Measurements from ENCODE around the gene CBX5. TPM values are rescaled to one million over a fixed set of nuclear protein-coding genes. Genes with fewer than 3 reads are reported as not detected.

CBX5 gene
- total RNA-seq, 1 donor from 2014 or later, result 19.4 TPM

GRCh38 chr12:54199917-54200316, 80.0 kb downstream of the CBX5 start:
- intact Hi-C loops (cut with DNase I), result loop anchor here (2.0 to 10.0 kb wide), 2 partner anchors 193 to 455 kb away; no protein-coding TSS in a partner anchor
- Histone ChIP-seq H3K9me3 (no peaks in the 10 kb centered on the region), H3K4me3 (no peak overlapping the region), H3K27ac (no peak overlapping the region), H3K27me3 (peaks cover 5% of the 10 kb centered on the region), H3K4me1 (no peaks in the 10 kb centered on the region), H3K36me3 (no peaks in the 10 kb centered on the region)
- DNase-seq (ENCODE audit: low spot score in 2 of 2), result no peak
- TF ChIP-seq, protein P1, sequence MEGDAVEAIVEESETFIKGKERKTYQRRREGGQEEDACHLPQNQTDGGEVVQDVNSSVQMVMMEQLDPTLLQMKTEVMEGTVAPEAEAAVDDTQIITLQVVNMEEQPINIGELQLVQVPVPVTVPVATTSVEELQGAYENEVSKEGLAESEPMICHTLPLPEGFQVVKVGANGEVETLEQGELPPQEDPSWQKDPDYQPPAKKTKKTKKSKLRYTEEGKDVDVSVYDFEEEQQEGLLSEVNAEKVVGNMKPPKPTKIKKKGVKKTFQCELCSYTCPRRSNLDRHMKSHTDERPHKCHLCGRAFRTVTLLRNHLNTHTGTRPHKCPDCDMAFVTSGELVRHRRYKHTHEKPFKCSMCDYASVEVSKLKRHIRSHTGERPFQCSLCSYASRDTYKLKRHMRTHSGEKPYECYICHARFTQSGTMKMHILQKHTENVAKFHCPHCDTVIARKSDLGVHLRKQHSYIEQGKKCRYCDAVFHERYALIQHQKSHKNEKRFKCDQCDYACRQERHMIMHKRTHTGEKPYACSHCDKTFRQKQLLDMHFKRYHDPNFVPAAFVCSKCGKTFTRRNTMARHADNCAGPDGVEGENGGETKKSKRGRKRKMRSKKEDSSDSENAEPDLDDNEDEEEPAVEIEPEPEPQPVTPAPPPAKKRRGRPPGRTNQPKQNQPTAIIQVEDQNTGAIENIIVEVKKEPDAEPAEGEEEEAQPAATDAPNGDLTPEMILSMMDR (IDR thresholded peaks at IDR 0.05), result no peak

- no peaks in the 10 kb centered on the region for H3K36me3 ChIP-seq
- H3K9me3 ChIP-seq, result no peaks in the 10 kb centered on the region
- no peak overlapping the region for H3K27ac ChIP-seq
- no peak for DNase-seq (ENCODE audit: low spot score in 2 of 2)
- H3K4me3 ChIP-seq, result no peak overlapping the region
- TF ChIP-seq, protein P1 (IDR thresholded peaks at IDR 0.05), result no peak
- intact Hi-C loops (cut with DNase I), result no loop called here
- peaks cover 5% of the 10 kb centered on the region for H3K27me3 ChIP-seq
- H3K4me1 ChIP-seq, result no peaks in the 10 kb centered on the region
Measured at GRCh38 chr12:54199034-54199433, 80.9 kb downstream of the CBX5 start.

GRCh38 chr12:54197431-54197909, 82.5 kb downstream of the CBX5 start:
- Histone ChIP-seq H3K27ac (no peak overlapping the region), H3K27me3 (peaks cover 5% of the 10 kb centered on the region), H3K4me3 (no peak overlapping the region), H3K36me3 (no peaks in the 10 kb centered on the region), H3K9me3 (no peaks in the 10 kb centered on the region), H3K4me1 (no peaks in the 10 kb centered on the region)
- intact Hi-C loops (cut with DNase I), result no loop called here
- no peak for DNase-seq (ENCODE audit: low spot score in 2 of 2)
- TF ChIP-seq, protein P1 (IDR thresholded peaks at IDR 0.05), result no peak

GRCh38 chr12:54197010-54197409, 82.9 kb downstream of the CBX5 start:
- H3K4me1 ChIP-seq, result no peaks in the 10 kb centered on the region
- no peak for DNase-seq (ENCODE audit: low spot score in 2 of 2)
- no peak overlapping the region for H3K4me3 ChIP-seq
- TF ChIP-seq, protein P1 (IDR thresholded peaks at IDR 0.05), result no peak
- no peaks in the 10 kb centered on the region for H3K9me3 ChIP-seq
- no peaks in the 10 kb centered on the region for H3K36me3 ChIP-seq
- intact Hi-C loops (cut with DNase I), result no loop called here
- H3K27me3 ChIP-seq, result peaks cover 5% of the 10 kb centered on the region
- H3K27ac ChIP-seq, result no peak overlapping the region

- peaks cover 4% of the 10 kb centered on the region for H3K27me3 ChIP-seq
Measured at GRCh38 chr12:54196396-54196795, 83.5 kb downstream of the CBX5 start.

More at GRCh38 chr12:54196396-54196795, 83.5 kb downstream of the CBX5 start:
- Histone ChIP-seq H3K4me1 (no peaks in the 10 kb centered on the region), H3K9me3 (no peaks in the 10 kb centered on the region), H3K4me3 (no peak overlapping the region), H3K36me3 (no peaks in the 10 kb centered on the region), H3K27ac (no peak overlapping the region)
- no peak for DNase-seq (ENCODE audit: low spot score in 2 of 2)
- intact Hi-C loops (cut with DNase I), result no loop called here
- TF ChIP-seq, protein P1 (IDR thresholded peaks at IDR 0.05), result no peak

Data from ascending aorta (tissue), 2 donors.